ENCODE results near the gene FRYL.

- TF ChIP-seq EZH2phosphoT487 (IDR thresholded peaks at IDR 0.05; ENCODE audit: borderline replicate concordance) (no peak), POLR2A (IDR thresholded peaks at IDR 0.05; ENCODE audit: borderline replicate concordance, extremely low read depth, insufficient read depth, insufficient read length) (no peak), SP1 (IDR thresholded peaks at IDR 0.05; ENCODE audit: low read depth) (no peak), RAD21 (IDR thresholded peaks at IDR 0.05; ENCODE audit: low read depth) (no peak), CEBPB (IDR thresholded peaks at IDR 0.05; ENCODE audit: low read depth) (no peak), CBX3 (IDR thresholded peaks at IDR 0.05; ENCODE audit: low read depth) (no peak), ELF1 (IDR thresholded peaks at IDR 0.05; ENCODE audit: borderline replicate concordance, low read depth) (no peak), EZH2 (IDR thresholded peaks at IDR 0.05) (no peak), MAX (IDR thresholded peaks at IDR 0.05) (no peak), POLR2AphosphoS5 (IDR thresholded peaks at IDR 0.05; ENCODE audit: low read depth, low read length) (no peak)
- TF ChIP-seq, protein P1, sequence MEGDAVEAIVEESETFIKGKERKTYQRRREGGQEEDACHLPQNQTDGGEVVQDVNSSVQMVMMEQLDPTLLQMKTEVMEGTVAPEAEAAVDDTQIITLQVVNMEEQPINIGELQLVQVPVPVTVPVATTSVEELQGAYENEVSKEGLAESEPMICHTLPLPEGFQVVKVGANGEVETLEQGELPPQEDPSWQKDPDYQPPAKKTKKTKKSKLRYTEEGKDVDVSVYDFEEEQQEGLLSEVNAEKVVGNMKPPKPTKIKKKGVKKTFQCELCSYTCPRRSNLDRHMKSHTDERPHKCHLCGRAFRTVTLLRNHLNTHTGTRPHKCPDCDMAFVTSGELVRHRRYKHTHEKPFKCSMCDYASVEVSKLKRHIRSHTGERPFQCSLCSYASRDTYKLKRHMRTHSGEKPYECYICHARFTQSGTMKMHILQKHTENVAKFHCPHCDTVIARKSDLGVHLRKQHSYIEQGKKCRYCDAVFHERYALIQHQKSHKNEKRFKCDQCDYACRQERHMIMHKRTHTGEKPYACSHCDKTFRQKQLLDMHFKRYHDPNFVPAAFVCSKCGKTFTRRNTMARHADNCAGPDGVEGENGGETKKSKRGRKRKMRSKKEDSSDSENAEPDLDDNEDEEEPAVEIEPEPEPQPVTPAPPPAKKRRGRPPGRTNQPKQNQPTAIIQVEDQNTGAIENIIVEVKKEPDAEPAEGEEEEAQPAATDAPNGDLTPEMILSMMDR (IDR thresholded peaks at IDR 0.05 in 2 of 3, conservative IDR thresholded peaks at IDR 0.05 in 1 of 3; ENCODE audit: borderline replicate concordance in 1 of 3, insufficient read depth in 1 of 3, low read depth in 2 of 3, low read length in 2 of 3): no peak
- TF ChIP-seq, protein P2, sequence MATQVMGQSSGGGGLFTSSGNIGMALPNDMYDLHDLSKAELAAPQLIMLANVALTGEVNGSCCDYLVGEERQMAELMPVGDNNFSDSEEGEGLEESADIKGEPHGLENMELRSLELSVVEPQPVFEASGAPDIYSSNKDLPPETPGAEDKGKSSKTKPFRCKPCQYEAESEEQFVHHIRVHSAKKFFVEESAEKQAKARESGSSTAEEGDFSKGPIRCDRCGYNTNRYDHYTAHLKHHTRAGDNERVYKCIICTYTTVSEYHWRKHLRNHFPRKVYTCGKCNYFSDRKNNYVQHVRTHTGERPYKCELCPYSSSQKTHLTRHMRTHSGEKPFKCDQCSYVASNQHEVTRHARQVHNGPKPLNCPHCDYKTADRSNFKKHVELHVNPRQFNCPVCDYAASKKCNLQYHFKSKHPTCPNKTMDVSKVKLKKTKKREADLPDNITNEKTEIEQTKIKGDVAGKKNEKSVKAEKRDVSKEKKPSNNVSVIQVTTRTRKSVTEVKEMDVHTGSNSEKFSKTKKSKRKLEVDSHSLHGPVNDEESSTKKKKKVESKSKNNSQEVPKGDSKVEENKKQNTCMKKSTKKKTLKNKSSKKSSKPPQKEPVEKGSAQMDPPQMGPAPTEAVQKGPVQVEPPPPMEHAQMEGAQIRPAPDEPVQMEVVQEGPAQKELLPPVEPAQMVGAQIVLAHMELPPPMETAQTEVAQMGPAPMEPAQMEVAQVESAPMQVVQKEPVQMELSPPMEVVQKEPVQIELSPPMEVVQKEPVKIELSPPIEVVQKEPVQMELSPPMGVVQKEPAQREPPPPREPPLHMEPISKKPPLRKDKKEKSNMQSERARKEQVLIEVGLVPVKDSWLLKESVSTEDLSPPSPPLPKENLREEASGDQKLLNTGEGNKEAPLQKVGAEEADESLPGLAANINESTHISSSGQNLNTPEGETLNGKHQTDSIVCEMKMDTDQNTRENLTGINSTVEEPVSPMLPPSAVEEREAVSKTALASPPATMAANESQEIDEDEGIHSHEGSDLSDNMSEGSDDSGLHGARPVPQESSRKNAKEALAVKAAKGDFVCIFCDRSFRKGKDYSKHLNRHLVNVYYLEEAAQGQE (IDR thresholded peaks at IDR 0.05; ENCODE audit: low read depth): no peak
- TF ChIP-seq, protein P3, sequence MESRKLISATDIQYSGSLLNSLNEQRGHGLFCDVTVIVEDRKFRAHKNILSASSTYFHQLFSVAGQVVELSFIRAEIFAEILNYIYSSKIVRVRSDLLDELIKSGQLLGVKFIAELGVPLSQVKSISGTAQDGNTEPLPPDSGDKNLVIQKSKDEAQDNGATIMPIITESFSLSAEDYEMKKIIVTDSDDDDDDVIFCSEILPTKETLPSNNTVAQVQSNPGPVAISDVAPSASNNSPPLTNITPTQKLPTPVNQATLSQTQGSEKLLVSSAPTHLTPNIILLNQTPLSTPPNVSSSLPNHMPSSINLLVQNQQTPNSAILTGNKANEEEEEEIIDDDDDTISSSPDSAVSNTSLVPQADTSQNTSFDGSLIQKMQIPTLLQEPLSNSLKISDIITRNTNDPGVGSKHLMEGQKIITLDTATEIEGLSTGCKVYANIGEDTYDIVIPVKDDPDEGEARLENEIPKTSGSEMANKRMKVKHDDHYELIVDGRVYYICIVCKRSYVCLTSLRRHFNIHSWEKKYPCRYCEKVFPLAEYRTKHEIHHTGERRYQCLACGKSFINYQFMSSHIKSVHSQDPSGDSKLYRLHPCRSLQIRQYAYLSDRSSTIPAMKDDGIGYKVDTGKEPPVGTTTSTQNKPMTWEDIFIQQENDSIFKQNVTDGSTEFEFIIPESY (IDR thresholded peaks at IDR 0.05; ENCODE audit: extremely low read depth, insufficient replicate concordance, low read length): no peak
Observed at GRCh38 chr4:48738856-48739255, 41.2 kb downstream of the FRYL start.

Measured in HCT116 (cell line).